IPS-15b (cell line): ENCODE measurements around the gene GYG1.

ENCODE experiments used
- H3K27me3 ChIP-seq: one replicate; pipeline ENCODE4 v1.6.1; 2013; ENCODE audit warnings: low read length; ENCODE audit not compliant: control insufficient read depth, insufficient read depth
- H3K36me3 ChIP-seq: one replicate; pipeline ENCODE4 v1.6.1; 2013; ENCODE audit warnings: low read length; ENCODE audit not compliant: control insufficient read depth, insufficient read depth
- H3K4me1 ChIP-seq: one replicate; pipeline ENCODE4 v1.6.1; 2013; ENCODE audit warnings: mild to moderate bottlenecking, low read length; ENCODE audit not compliant: control insufficient read depth, insufficient read depth
- H3K4me3 ChIP-seq: one replicate; pipeline ENCODE4 v1.5.1; 2013; ENCODE audit warnings: low read depth, low read length
- H3K9ac ChIP-seq: one replicate; pipeline ENCODE4 v1.6.1; 2013; ENCODE audit warnings: low read depth, mild to moderate bottlenecking, low read length
- H3K9me3 ChIP-seq: one replicate; pipeline ENCODE4 v1.6.1; 2013; ENCODE audit warnings: mild to moderate bottlenecking, low read length; ENCODE audit not compliant: control insufficient read depth, insufficient read depth

The GYG1 gene

DNA sequence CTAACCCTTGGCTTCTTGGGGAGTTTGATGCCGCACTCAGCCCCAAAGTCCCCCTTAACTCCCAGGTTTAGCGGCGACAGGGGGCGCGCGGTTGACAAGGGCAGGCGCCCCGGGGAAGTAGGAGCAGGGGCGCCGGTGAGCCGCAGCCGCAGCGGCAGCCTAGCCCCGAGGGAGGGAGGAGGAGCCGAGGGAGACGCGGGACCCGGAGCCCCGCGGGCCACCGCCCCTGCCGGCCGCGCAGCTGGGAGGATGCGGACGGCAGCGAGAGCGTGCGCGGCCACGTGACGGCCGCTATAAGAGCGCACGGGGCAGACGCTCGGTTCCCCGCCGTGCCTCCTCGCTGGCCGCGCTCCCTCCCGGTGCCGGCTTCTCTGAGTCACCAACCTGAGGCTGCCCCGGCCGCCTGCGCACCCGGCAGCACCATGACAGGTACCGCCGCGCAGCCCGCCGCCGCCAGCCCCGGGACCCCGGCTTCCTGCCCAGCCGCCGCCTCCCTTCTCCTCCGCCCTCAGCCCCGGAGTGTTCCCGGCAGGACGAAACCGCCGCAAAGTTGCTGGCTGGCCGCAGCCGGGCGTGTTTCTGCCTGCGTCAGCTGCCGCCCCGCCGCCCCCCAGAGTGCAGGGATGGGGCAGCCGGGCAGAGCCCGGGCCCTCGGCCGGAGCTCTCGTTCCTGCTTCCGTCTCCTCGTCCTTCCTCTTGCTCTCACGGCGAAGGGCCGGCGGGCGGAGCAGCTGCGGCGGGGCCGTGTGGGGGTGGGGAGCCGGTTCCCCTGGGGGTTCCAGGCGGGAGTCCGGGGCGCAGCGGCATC, at the start of gene GYG1:
TSS of gene GYG1 (plus strand) at position 322 of the 808 bp plus-strand sequence. CDS start at position 423, 101 bp downstream.
- H3K27me3 ChIP-seq, result peaks cover 9% of the 10 kb centered on the region
- H3K36me3 ChIP-seq, result no peaks in the 10 kb centered on the region
- peak within 1 kb of the TSS; percentile 65 for H3K4me3 ChIP-seq
- no peaks in the 10 kb centered on the region for H3K4me1 ChIP-seq
- H3K9me3 ChIP-seq, result no peaks in the 10 kb centered on the region
- H3K9ac ChIP-seq, result peak within 1 kb of the TSS; percentile 39

DNA sequence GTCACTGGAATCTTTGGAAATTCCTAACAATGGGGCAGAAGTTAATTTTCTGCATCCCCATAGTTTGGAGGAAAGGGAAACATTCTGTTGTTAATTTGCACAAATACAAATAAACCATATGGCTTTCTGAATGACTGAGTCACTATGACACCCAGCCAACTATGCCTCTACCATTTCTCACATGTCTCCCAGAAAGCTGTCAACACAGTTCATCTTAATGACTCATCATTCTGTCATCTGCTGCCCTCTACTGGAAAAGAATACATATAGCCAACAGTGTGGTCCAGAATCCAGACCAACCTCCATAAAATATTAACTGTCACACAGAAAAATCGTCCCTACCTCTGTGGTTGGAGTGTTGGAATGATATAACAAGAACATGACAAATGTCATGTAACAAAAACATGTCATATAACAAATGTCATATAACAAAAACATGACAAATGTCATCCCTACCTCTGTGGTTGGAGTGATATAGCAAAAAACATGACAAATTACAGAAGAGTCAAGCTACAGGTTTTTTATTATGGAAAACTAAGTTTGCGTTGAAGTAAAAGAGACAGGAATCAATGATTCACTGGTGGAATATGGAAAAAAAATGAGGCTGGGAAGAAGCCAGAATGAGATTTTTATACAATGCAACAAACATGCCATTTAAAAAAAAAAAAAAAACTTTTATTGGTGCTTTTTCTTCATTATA, 47.7 kb upstream of the GYG1 start:
- Histone ChIP-seq H3K9me3 (no peaks in the 10 kb centered on the region), H3K27me3 (no peaks in the 10 kb centered on the region), H3K4me3 (no peak overlapping the region), H3K36me3 (no peaks in the 10 kb centered on the region), H3K4me1 (no peaks in the 10 kb centered on the region), H3K9ac (no peak overlapping the region)

DNA sequence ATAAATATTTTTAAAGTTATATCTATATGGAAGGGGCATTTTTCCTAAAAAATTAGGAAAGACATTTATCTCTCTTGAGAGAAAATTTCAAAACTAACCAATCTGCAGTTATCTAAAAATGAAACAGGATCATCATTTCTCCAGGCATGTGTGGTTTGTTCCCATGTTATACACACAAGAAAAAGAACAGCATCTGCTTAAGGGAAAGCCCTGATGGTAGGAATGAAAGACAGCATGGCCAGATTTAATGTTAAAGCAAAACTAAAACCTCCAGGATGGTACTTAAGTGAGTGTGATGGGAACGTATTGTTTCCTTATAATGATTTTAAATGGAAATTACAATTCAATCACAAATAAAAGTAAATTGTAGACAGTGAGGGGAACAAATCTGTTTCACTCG, 46.2 kb upstream of the GYG1 start:
- H3K4me3 ChIP-seq, result no peak overlapping the region
- no peaks in the 10 kb centered on the region for H3K36me3 ChIP-seq
- H3K4me1 ChIP-seq, result no peaks in the 10 kb centered on the region

GRCh38 chr3:148948913-148949657, 42.3 kb upstream of the GYG1 start:
- H3K9me3 ChIP-seq, result no peaks in the 10 kb centered on the region
- H3K4me3 ChIP-seq, result no peak overlapping the region

More for the DNA sequence above, 46.2 kb upstream of the GYG1 start:
- H3K9ac ChIP-seq, result no peak overlapping the region
- no peaks in the 10 kb centered on the region for H3K27me3 ChIP-seq
- no peaks in the 10 kb centered on the region for H3K9me3 ChIP-seq

GRCh38 chr3:148950806-148951205, 40.5 kb upstream of the GYG1 start:
- Histone ChIP-seq H3K9me3 (no peaks in the 10 kb centered on the region), H3K27me3 (no peaks in the 10 kb centered on the region), H3K36me3 (no peaks in the 10 kb centered on the region), H3K4me1 (peaks cover 2% of the 10 kb centered on the region), H3K9ac (no peak overlapping the region), H3K4me3 (no peak overlapping the region)

More at GRCh38 chr3:148948913-148949657, 42.3 kb upstream of the GYG1 start:
- Histone ChIP-seq H3K27me3 (no peaks in the 10 kb centered on the region), H3K4me1 (no peaks in the 10 kb centered on the region), H3K36me3 (no peaks in the 10 kb centered on the region), H3K9ac (no peak overlapping the region)

DNA sequence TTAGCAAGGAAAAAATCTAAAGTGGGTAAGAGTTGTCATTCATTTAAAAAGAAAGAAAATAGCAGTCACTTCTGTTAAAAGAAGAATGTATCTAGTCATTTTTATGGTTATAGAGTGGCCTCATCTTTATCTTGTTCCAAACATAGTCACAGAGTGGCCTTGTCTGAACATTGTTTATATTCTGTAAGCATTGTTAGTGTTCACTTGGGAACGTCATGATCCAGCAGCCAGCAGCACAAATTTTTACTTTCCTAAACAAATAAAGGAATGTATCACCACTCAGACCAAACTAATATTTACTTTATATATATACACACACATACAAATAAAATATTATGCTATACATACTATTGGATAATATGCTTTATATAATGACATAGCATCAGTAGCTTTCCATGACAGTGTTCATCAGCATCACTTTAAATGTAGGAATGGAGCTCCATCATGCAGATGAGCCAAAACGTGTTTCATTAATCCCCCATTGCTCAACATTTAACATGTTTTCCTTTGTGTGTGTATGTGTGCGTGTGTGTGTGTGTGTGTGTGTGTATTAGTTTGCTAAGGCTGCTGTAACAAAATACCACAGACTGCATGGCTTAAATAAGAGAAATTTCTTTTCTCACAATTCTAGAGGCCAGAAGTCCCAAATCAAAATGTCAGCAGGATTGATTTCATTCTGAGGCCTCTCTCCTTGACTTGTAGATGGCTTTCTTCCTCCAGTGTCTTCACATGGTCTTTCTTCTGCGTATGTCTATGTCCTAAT, 39.6 kb upstream of the GYG1 start:
- no peak overlapping the region for H3K4me3 ChIP-seq
- H3K4me1 ChIP-seq, result peaks cover 5% of the 10 kb centered on the region
- no peaks in the 10 kb centered on the region for H3K36me3 ChIP-seq
- no peaks in the 10 kb centered on the region for H3K27me3 ChIP-seq
- H3K9ac ChIP-seq, result no peak overlapping the region
- H3K9me3 ChIP-seq, result no peaks in the 10 kb centered on the region

GRCh38 chr3:148953094-148953493, 38.2 kb upstream of the GYG1 start:
- Histone ChIP-seq H3K9ac (no peak overlapping the region), H3K36me3 (no peaks in the 10 kb centered on the region), H3K9me3 (no peaks in the 10 kb centered on the region), H3K27me3 (no peaks in the 10 kb centered on the region), H3K4me3 (no peak overlapping the region), H3K4me1 (peaks cover 5% of the 10 kb centered on the region)

- H3K9ac ChIP-seq, result no peak overlapping the region
- no peaks in the 10 kb centered on the region for H3K36me3 ChIP-seq
- no peaks in the 10 kb centered on the region for H3K27me3 ChIP-seq
- H3K4me1 ChIP-seq, result peaks cover 5% of the 10 kb centered on the region
- H3K4me3 ChIP-seq, result no peak overlapping the region
- no peaks in the 10 kb centered on the region for H3K9me3 ChIP-seq
Observed at GRCh38 chr3:148954981-148955380, 36.4 kb upstream of the GYG1 start.

GRCh38 chr3:148955544-148956346, 35.6 kb upstream of the GYG1 start:
- Histone ChIP-seq H3K27me3 (no peaks in the 10 kb centered on the region), H3K9me3 (no peaks in the 10 kb centered on the region), H3K4me1 (peaks cover 5% of the 10 kb centered on the region), H3K9ac (no peak overlapping the region), H3K4me3 (no peak overlapping the region), H3K36me3 (no peaks in the 10 kb centered on the region)

- Histone ChIP-seq H3K4me1 (peaks cover 5% of the 10 kb centered on the region), H3K27me3 (no peaks in the 10 kb centered on the region), H3K4me3 (no peak overlapping the region), H3K36me3 (no peaks in the 10 kb centered on the region), H3K9me3 (no peaks in the 10 kb centered on the region), H3K9ac (no peak overlapping the region)
Observed at GRCh38 chr3:148957586-148957985, 33.8 kb upstream of the GYG1 start.
